Measurements from ENCODE around the gene HEY2. TPM values are rescaled to one million over a fixed set of nuclear protein-coding genes. Genes with fewer than 3 reads are reported as not detected.
"Not testable (repeated sequence)": the region's sequence is repeated elsewhere in the genome, so short reads cannot be mapped to it uniquely, and the experiment has no call there.

HEY2 gene
- 5.4 TPM for polyA plus RNA-seq (2013, experiment 1 of 2; ENCODE audit: insufficient read length)
- polyA plus RNA-seq (2013, experiment 2 of 2; ENCODE audit: insufficient read length): 6.7 TPM

DNA sequence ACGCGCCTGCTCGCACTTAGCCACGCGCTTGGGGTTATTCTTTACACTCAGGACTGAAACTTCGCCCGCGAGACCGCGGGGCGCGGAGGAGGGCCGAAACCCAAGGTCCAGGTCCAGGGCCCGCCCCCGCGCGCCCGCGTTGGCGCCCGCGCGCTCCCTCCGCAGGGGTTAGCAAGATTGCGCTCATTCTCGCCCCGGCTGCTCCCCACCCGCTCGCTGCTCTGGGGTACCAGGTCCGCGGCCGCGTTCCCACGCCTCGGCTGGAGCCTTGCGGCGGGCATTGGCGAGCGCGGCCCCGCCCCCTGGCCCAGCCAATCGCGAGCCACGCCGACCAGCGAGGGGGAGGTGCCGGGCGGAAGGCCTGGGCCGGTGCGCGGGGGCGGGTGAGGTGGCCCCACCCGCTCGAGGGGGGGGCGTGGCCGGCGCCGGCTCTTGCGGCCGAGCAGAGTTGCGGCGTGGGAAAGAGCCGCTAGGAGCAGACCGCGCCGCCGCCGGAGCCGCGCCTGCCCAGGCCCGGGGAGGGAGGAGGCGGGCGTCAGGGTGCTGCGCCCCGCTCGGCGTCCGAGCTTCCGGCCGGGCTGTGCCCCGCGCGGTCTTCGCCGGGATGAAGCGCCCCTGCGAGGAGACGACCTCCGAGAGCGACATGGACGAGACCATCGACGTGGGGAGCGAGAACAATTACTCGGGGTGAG, at the start of gene HEY2:
Gene HEY2, plus strand, starts transcription at position 460 of the 692 bp plus-strand sequence. Its CDS starts 145 bp downstream, at position 605.
- DNase-seq: peak; percentile 93

DNA sequence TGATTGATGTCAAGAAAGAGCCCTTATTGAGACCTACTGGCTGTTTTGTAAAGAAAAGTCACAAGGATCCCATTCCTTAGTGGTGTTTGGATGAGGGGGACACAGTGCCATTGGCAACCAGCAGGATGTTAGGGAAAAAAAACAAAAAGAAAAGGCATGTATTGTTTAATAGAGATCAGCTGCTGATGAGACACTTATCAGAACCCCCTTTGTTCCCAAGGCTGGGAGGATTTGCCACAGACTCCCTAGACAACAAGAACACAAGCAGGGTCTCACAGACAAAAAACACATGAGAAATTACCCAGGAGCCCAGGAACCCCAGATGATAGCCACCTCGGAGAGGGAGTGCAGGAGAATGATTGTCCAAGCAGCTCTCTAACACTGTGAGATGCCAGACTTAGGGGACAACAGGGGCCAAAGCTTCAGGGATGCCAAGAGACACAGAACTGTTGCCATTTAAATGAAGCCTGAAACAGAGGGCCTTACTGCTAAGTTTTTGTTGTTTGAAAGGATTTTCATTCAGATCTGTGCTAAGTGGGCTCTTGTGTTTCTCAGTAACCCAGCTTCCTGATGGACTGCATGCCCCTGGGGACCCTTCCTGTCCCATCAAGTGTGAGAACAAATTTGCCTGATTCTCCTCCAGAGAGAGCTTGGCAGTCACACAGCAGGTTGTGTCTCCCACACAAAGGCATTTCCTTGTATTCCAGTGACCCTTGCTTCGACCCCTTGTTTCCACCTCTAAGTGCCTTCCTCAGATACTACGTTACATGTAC, 48.7 kb upstream of the HEY2 start:
- no peak for DNase-seq

DNA sequence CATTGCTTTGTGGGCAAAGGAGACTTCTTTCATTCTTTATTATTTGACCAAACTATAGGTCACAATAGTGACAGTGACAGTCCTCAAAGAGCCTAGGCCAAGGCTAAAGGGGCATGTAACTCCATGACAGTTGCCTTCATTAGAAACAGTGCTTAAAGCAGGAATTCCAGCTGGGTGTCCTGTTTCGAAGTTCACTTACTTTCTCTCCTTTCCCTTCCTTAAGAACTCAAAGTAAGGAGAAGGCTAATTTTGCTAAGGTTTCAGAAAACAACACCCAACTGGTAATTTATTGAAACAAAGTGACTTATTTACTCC, 48.1 kb upstream of the HEY2 start:
- no peak for DNase-seq

DNA sequence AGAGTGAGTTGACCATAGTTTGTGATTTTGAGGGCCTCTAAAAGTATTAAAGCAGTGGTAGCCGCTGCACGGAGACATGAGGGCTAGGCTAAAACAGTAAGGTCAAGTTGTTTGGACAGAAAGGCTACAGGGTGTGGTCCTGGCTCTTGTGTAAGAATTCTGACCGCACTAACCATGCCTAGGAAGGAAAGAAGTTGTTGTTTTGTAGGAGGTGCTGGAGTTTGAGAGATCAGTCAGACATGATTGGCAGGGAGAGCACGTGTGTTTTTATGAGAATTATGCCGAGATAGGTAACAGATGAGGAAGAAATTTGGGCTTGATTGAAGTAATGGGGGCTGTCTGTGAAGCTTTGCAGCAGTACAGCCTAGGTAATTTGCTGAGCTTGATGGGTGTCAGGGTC, 45.5 kb upstream of the HEY2 start:
- not testable (repeated sequence) for DNase-seq

DNA sequence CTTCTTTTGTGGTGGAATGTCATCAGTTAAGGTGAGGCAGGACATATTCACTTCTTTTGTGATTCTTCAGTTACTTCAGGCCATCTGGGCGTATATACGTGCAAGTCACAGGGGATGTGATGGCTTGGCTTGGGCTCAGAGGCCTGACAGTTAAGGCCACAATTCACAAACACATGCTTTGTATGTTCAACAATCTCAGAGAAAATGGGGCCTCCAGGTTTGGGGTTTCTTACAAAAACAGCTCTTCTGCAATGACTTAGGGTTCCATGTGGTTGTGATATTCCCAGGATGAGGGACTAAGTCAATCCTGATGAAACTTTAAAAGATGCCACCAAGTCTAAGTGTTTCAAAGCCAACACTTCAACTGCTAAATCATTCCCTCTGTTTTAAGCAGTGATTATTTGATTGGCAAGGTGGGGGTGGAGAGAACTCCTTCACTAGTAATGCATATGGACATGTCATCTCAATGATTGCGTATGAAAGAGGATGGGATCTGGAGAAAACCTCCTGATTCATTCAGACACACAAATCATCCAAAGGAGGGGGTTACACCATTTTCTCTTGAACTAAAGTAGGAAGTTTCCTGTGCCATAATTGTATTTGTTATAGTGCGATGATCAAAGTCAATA, 41.7 kb upstream of the HEY2 start:
- DNase-seq: no peak

DNA sequence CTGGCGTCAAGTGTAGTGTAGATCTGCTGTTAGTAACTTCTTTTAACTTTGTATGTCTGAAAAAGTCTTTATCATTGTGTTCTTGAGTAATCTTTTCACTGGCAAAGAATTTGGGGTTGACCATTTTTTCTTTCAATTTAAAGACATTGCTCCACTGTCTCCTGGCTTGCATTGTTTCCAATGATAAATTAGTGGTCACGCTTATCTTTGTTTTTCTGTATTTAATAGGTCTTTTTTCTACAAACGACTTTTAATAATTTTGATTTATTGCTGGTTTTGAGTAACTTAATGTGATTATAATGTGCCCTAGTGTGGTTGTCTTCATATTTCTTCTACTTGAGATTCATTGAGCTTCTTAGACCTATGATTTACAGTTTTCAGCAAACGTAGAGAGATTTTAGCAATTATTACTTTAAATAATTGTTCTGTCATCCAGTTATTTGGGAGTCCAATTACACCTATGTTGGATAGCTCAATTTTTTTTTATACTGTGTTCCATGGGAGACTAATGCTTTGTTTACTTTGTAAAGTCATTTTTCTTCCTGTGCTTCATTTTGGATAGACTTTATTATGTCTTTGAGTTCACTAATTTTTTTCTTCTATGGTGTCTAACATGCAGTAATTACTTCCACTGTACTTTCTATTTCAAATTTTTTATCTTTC, 38.3 kb upstream of the HEY2 start:
- DNase-seq: no peak

DNA sequence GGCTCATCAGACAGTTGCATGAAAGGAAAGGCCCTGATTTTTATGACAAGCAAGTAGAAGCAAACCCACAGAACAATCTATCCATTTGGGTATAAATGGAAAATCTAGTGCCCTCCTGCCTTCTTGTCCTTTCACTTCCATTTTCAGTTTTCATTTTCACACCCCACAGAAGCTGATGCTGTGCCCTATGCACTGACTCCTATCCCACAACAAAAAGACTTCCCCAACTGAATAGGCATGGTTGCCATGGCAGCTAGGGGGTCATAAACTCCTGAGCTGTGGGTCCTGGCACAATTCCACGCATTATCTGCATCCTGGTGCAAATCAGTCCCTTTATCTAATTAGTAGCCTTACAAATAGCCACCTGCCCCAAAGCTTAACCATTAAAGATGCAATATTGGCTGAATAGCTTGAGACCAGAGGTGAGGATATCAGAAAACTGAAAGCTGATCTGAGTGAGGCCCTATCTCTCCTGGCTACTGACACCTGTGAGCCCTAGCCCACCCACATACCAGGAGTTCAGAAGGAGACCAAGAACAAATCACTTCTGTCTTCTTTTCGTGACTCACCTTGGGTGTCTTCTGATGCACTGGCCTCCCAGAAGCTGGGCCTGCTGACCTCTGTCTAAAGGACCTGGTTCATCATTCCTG, 34.9 kb upstream of the HEY2 start:
- no peak for DNase-seq

DNA sequence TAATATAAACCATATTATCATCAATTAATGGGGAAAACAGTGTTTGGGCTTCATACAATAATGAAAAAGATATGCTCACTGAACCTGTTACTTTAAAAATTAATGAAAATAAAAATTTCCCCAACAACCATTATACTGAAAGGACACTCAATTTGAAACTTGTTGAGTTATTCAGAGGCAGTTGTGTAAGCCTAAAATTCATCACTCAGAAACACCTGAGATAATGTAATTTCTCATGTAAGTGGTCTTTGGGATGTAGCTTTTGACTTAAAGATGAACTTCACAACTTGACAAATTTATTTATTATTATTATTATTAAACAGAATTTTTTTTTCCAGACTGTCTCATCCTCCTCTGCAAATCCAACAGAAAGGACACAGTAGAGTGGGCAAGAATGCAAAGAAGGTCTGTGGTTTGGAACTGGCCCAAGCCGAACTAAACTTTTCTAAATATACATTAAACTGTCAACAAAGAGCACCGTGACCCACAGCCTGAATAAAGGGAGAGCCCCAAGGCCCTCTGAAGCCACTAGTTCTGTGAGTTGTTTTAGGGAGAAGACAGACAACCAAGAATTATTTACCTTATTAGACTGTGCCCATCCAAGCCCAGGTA, 32.2 kb upstream of the HEY2 start:
- peak; percentile 55 for DNase-seq

DNA sequence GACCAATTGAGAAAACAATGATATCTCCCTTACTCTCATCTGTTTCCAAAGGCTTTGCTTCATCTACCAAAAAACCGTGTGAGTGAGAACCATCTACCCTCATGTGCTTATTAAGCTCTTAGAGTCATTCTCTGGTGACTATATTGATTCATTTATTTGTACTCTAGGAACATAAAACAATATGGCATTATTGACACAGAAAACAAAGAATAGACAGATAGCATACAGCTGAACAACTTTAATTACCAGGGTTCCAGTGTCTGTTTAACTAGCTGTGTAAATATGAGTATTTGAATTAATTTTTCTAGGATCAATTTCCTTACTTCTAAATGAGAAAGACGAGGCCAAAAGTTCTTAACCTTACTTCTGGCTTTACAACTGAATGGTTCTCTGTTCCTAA, 31.3 kb upstream of the HEY2 start:
- no peak for DNase-seq

DNA sequence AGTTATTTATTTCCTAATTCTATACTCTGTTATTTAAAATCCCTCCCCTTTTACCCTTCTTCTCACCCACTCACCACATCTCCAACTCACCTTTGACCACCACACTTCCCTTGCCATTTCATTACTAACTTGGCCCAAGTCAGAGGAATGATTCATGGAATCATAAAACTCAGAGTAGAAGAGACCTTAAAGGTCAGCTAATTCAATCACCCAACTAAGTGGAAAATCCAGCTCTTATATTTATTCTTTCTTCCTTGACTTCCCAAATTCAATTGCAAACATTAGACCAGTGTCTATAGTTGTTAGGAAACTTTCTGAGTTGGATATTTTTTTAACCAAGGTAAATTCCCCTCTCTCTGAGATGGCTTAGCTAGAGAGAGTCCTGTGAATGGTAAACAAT, 26.5 kb upstream of the HEY2 start:
- no peak for DNase-seq

DNA sequence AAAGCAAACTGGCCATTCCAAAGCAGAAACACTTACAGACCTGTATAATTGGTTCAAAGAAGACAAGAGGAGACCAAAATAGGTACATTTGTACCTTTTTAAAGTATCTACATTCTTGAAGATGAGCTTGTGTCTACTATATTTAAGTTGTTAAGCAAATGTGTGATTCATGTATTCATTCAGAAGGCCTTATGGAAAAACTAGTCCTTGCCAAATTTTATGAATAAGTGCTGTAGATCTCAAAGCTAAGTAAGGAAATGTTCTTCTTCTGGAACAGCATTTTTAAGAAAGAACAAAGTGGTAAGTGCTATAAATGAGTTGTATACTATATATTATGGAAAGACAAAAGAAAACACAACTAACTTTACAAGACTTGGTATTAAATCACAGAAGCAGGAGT, 22.2 kb upstream of the HEY2 start:
- no peak for DNase-seq

DNA sequence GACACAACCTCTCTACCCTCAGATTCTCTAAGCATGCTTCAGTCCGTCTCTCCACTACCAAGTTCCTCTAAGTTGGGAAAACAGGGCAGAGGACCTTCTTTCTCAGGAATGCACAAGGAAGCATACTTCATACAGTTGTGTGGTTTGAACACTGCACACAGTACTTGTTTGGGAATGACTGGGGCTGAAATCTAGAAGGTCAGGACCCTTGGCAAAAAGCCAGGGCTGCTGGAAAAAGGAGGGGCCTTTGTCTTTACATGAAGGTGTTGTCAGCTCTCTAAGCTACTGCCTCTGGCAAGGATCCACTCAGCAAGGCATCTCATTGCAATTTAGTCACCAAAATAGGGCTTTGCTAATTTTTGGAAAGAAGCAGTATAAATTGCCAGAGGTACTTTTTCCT, 20.7 kb upstream of the HEY2 start:
- peak; percentile 22 for DNase-seq

DNA sequence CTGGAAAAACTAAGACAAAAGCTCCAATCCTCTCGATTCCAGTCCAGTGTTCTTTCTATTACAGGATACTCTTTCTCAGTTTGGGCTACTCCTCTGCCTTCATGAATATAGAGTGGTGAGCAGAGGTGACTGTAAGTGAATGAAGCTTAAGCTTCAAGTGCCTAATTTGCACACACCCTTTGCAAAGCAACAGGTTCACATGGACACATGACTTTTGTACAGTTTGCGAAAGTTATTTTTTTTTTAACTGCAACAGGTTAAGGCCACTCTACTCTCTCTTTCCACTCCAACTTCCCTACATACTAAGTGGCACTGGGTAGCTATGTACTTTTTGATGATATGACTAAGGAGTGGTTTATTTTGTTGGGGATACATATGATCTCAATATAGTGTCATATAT, 19.4 kb upstream of the HEY2 start:
- no peak for DNase-seq

DNA sequence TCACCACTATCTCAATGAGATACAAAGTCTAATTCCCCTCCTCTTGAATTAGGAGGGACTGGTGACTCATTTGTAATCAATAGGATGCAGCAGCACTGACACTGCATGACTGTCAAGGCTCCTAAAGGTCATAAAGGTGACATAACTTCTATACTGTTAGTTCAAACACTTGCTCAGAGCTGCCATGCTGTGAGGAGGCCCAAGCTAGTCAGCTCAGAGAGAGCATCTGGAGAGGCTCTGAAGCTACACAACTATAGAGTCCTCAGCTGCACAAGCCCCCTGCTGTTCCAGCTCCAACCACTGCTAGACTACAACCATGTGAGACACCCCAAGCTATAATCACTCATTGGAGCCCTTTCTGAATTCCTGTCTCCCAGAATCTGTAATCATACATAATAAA, 17.0 kb upstream of the HEY2 start:
- no peak for DNase-seq

DNA sequence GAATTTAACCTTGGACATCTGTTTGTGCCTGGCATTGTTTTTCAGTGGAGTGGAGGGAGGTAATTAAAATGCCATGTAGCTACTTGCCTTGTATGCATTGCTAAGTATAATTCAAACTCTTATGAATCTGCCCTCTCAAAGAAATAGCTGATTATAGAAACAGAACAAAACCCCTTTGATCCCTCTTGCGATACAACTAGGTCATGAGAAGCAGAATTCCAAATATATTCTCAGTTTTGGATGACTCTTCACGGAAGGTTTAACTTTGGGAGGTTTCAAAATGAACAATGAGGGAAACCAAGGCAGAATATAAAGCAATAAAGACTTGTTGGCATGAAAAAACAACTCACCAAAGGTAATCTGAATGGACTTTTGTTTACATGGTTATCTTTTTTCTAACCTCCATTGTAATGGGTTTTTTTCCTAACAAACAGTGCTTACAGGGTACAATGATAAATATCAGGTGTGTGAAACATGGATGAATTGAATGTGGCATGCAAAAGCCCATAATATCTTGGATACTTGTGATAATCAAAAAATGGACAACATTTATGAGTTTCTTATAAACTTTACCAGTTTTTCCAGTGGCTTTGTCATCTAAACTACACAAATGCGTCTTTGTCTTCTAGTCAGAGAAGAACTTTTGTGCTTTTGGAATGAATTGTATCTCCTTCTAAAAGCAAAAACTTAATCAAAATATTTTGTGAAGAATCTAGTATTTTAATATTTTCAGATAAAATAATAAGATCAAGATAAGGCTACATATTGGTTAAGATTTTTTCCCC, 15.7 kb upstream of the HEY2 start:
- DNase-seq: no peak

DNA sequence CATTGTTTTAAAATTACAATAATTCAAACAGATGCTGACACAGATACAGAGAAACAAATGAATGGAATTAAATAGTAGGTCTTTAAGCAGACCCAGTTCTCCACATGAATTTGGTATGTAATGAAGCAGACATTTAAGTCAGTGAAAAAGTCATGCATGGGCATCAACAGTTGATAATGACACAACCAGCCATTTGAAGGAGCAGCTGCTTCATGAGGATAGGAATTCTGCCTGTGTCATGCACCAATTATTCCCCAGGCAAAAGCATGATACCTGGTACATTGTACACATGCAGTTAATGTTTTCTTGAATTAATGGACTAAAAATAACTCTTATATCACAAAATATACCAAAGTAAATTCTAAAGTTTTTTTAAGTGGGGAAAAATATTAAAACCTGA, 11.2 kb upstream of the HEY2 start:
- DNase-seq: no peak

DNA sequence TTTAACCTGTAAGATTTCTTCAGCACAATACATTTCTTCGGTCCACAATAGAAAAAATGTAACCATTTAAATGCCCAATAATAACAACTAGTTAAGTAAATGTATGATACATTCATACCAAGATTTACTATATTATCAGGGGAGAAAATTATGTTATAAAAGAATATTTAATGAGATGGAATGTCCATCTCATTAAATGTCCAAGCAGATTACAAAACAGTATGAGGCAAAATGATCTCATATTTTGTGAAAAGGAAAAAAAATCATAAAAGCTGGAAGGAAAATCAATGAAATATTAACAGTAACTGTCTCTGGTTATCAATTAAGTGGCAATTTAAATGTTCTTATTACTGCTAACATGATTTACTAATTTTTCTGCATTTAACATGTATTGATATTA, 10.1 kb upstream of the HEY2 start:
- no peak for DNase-seq

DNA sequence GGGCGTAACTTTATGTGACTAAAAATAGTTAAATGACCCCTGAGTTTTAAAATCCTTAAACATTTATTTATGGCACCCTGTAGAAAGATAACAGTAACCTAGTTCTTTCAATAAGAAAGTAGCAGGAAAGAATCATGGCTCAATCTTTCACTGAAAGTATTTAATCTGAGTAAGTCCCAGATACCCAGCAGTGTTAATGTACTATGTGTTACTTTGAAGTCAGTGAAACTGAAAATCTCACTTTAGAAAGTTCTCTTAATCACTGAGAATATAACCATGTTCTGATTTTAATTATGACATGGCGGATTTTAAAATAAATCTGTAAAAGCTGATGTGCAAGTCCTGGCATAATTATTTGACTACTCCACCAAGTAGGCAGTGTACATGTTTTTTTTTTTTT, 8.1 kb upstream of the HEY2 start:
- DNase-seq: no peak

DNA sequence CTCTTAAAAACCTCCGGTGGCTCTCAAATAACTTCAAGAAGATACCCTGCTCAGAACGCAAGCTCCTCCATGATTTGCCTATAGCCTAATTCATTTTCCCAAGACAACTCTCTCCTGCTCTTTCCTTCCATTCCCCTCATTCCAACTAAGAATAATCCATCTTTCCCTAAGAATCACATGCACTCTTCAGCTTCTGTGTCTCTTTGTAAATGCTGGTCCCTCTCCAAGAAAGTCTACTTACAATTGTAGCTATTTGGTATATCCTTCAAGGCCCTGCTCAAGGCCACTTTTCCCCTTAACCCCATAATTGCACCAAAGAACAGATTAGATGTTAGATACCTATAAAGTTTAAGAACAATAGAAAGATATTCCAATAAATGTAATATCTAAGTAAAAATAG, 7.4 kb upstream of the HEY2 start:
- no peak for DNase-seq

DNA sequence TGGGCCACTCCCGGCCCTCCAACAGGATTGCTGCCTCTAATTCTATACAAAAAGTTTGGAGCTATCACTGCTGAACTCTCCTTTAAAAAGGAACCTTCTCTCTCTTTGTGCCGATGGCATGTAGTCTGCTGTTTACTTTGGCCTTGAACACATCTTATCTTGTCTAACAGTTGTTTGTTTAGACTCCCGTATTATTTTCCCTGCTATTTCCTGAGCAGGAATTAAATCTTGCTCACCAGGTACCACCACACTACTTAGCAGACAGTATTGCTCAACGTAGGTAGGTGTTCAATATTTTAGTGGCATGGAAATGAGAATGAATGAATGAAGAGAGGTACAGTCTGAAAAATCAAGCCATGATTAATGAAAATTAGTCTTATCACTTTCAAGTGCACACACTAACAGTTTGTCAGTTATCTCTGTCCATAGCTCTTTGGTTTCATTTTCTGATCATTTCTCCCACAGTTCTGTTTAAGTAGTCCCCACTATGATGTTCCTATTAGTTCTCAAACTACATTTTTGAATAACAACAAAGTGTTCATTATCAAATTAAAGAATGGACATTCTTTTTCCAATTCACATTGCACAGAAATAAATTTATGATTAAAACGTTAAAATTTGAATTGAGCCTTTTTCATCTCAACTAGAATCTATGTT, 6.8 kb upstream of the HEY2 start:
- no peak for DNase-seq

DNA sequence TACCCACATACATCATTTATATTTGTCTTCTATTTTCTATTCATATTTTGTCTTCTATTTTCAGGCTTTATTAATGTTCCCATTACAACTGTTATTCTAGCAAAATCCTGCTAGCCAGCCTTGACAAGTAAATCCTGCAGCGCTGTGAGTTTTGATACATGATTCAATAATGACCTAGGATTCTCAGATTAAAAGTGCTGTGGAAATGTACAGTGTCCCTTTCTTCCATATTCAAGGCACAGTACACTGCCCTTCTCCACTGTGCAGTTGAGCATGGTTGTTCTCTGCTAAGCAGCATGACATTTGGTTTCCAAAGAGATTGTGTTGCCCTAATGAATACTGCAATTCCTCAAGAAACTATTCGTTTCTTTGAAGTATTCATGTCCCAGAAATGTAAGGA, 5.8 kb upstream of the HEY2 start:
- no peak for DNase-seq

Data from fibroblast of skin of scalp (primary cell).